ENCODE results near the gene PTPRR.

Gene PTPRR

GRCh38 chr12:70590051-70590450, 330.5 kb downstream of the PTPRR start:
- peak; percentile 75 for DNase-seq
